Activated CD8-positive, alpha-beta T cell treated with anti-CD3 and anti-CD28 coated beads, Interleukin-2, amount 10 ng/mL, durations not matched to agents 7 days and 5 days (primary cell): ENCODE measurements around the gene SLC35E3. TPM values are rescaled to one million over a fixed set of nuclear protein-coding genes. Genes with fewer than 3 reads are reported as not detected.
"Not testable (repeated sequence)": the region's sequence is repeated elsewhere in the genome, so short reads cannot be mapped to it uniquely, and the experiment has no call there.

Source experiments
- ATAC-seq: fragments of 150-1000 bp; cut with Tn5 transposase; one replicate; pipeline ENCODE4 v1.10.0; 2021; ENCODE audit warnings: moderate library complexity
- CTCF ChIA-PET: fragments of 350-600 bp; sonication (Branson Sonifier 250); formaldehyde crosslinking; loops from one replicate; lab custom pipeline; 2021; ENCODE audit warnings: antibody characterized with exemption; lab: Charles Lee
- POLR2A ChIA-PET: fragments of 350-600 bp; sonication (Branson Sonifier 250); formaldehyde crosslinking; loops from one replicate; lab custom pipeline; 2021; ENCODE audit warnings: antibody characterized with exemption; lab: Charles Lee
- DNase-seq: peaks from one replicate; pipeline ENCODE4 v3.0.0-alpha.2; 2020
- H3K27ac Mint-ChIP-seq: one replicate; pipeline ENCODE4 v1.8.0; 2021; ENCODE audit warnings: mild to moderate bottlenecking, mixed read lengths
- H3K27me3 Mint-ChIP-seq: one replicate; pipeline ENCODE4 v1.8.0; 2021; ENCODE audit warnings: low read depth, mixed read lengths
- H3K36me3 Mint-ChIP-seq: one replicate; pipeline ENCODE4 v1.8.0; 2021; ENCODE audit warnings: low read depth, mixed read lengths
- H3K4me1 Mint-ChIP-seq: one replicate; pipeline ENCODE4 v1.8.0; 2021; ENCODE audit warnings: low read depth, mixed read lengths
- H3K4me3 Mint-ChIP-seq: one replicate; pipeline ENCODE4 v1.8.0; 2021; ENCODE audit warnings: mild to moderate bottlenecking, mixed read lengths
- H3K9me3 Mint-ChIP-seq: one replicate; pipeline ENCODE4 v1.8.0; 2022; ENCODE audit warnings: mixed read lengths; ENCODE audit not compliant: insufficient read depth
- total RNA-seq, 2 experiments: library from RNA; stranded (reverse); gene quantifications; one replicate each; pipeline ENCODE4 v1.2.3, GENCODE V29; 2021

The SLC35E3 gene
- total RNA-seq, 2 experiments from 2014 or later, result 9.6 to 9.8 TPM

- no peaks in the 10 kb centered on the region for H3K9me3 Mint-ChIP-seq
- H3K27ac Mint-ChIP-seq, result peak within 1 kb of the TSS; percentile 100
- ChIA-PET CTCF (interaction anchor here (1.1 to 3.1 kb wide), 14 partner anchors 9 to 584 kb away, joined by 3 to 22 read pairs (median 6); partner anchors contain the start of gene SLC35E3), POLR2A (interaction anchor here (0.6 to 2.8 kb wide), 25 partner anchors 8 to 889 kb away, joined by 3 to 42 read pairs (median 4); partner anchors contain the start of genes IL26, RAP1B and SLC35E3)
- H3K4me1 Mint-ChIP-seq, result peaks cover 36% of the 10 kb centered on the region
- peaks cover 38% of the 10 kb centered on the region for H3K36me3 Mint-ChIP-seq
- H3K4me3 Mint-ChIP-seq, result peak within 1 kb of the TSS; percentile 91
- ATAC-seq, result peak; percentile 89
- peak; percentile 97 for DNase-seq
- H3K27me3 Mint-ChIP-seq, result no peaks in the 10 kb centered on the region
Observed at GRCh38 chr12:68807576-68808387, 61.8 kb downstream of the SLC35E3 start, which contains the start of gene MDM2. MDM2 (plus strand) TSS chr12:68808177; CDS start chr12:68808478, 301 bp downstream.

GRCh38 chr12:68808388-68809189, 62.6 kb downstream of the SLC35E3 start:
- ATAC-seq (peak; percentile 54), DNase-seq (peak; percentile 79)
- no peaks in the 10 kb centered on the region for H3K27me3 Mint-ChIP-seq
- no peaks in the 10 kb centered on the region for H3K9me3 Mint-ChIP-seq
- peaks cover 44% of the 10 kb centered on the region for H3K4me1 Mint-ChIP-seq
- ChIA-PET CTCF (interaction anchor here (0.7 to 3.1 kb wide), 15 partner anchors 9 to 584 kb away, joined by 3 to 22 read pairs (median 6); partner anchors contain the start of gene SLC35E3), POLR2A (interaction anchor here (0.6 to 2.8 kb wide), 18 partner anchors 8 to 888 kb away, joined by 3 to 42 read pairs (median 4); partner anchors contain the start of genes IL26, RAP1B and SLC35E3)
- H3K27ac Mint-ChIP-seq, result peak overlapping the region; percentile 100
- peaks cover 46% of the 10 kb centered on the region for H3K36me3 Mint-ChIP-seq
- H3K4me3 Mint-ChIP-seq, result peak overlapping the region; percentile 91

DNA sequence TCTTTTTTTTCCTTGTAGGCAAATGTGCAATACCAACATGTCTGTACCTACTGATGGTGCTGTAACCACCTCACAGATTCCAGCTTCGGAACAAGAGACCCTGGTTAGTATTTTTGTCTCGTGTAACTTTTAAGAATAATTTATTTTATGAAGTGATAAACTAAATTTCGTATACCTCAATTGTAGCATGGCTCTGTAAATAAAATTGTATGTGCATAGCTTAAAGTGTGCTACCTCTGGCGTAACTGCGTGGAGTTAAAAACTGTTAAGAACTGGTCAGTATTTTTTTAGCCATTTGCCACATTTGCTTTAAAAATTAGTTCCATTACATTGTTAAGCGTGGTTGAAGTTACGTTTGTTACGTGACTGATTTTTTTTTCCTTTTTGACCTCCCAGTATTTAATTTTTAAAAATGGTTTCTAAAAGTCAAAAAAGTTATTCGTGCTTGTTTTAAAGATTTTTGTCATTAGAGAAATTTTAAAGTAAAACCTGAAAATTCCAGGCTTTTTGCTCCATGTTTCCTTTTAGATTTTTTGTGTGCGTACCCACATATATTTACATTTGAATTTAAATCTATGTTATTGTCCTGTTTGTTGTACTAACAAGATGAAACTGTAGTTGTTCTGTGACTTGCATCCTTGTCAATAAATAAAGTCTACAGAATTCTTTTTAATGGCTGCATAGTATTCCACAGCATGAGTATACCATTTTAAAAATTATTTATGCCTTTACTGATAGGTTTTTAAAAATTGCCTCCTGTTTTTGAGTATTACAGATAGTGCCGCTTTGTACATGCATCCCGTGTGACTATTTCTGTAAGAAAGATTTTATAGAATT, 63.4 kb downstream of the SLC35E3 start:
- ChIA-PET CTCF (interaction anchor here (0.7 to 3.1 kb wide), 8 partner anchors 8 to 246 kb away, joined by 3 to 15 read pairs (median 10); no protein-coding TSS in a partner anchor), POLR2A (interaction anchor here (0.6 to 2.8 kb wide), 8 partner anchors 8 to 522 kb away, joined by 3 to 42 read pairs (median 8); partner anchors contain the start of genes RAP1B and SLC35E3)
- no peak for DNase-seq
- peaks cover 47% of the 10 kb centered on the region for H3K4me1 Mint-ChIP-seq
- peak overlapping the region; percentile 91 for H3K4me3 Mint-ChIP-seq
- no peak for ATAC-seq
- no peaks in the 10 kb centered on the region for H3K9me3 Mint-ChIP-seq
- no peaks in the 10 kb centered on the region for H3K27me3 Mint-ChIP-seq
- peak overlapping the region; percentile 100 for H3K27ac Mint-ChIP-seq
- H3K36me3 Mint-ChIP-seq, result peaks cover 52% of the 10 kb centered on the region

GRCh38 chr12:68810027-68810389, 64.0 kb downstream of the SLC35E3 start:
- DNase-seq, POLR2A ChIA-PET, H3K27me3 Mint-ChIP-seq, H3K9me3 Mint-ChIP-seq, ATAC-seq: not testable (repeated sequence)
- Mint-ChIP-seq H3K27ac (peak overlapping the region; percentile 61), H3K36me3 (peaks cover 58% of the 10 kb centered on the region), H3K4me1 (peaks cover 53% of the 10 kb centered on the region), H3K4me3 (peak overlapping the region; percentile 91)
- CTCF ChIA-PET, result interaction anchor here (3.8 kb wide), 1 partner anchor 21 kb away, joined by 22 read pairs; no protein-coding TSS in a partner anchor

- ATAC-seq, H3K27ac Mint-ChIP-seq, H3K9me3 Mint-ChIP-seq, DNase-seq, H3K27me3 Mint-ChIP-seq: not testable (repeated sequence)
- Mint-ChIP-seq H3K36me3 (peaks cover 63% of the 10 kb centered on the region), H3K4me1 (peaks cover 54% of the 10 kb centered on the region), H3K4me3 (peak overlapping the region; percentile 56)
- POLR2A ChIA-PET, result interaction anchor here (0.7 to 1.0 kb wide), 4 partner anchors 8 to 140 kb away, joined by 3 to 5 read pairs (median 3); no protein-coding TSS in a partner anchor
- CTCF ChIA-PET, result interaction anchor here (3.8 kb wide), 1 partner anchor 19 kb away, joined by 22 read pairs; no protein-coding TSS in a partner anchor
Observed at GRCh38 chr12:68811573-68811972, 65.6 kb downstream of the SLC35E3 start.

- H3K9me3 Mint-ChIP-seq, result no peaks in the 10 kb centered on the region
- ChIA-PET CTCF (interaction anchor here (0.6 to 3.8 kb wide), 5 partner anchors 9 to 444 kb away, joined by 3 to 22 read pairs (median 3); no protein-coding TSS in a partner anchor), POLR2A (interaction anchor here (0.6 to 1.2 kb wide), 5 partner anchors 15 to 141 kb away, joined by 3 to 5 read pairs (median 4); partner anchors contain the start of gene SLC35E3)
- peak overlapping the region; percentile 55 for H3K27ac Mint-ChIP-seq
- H3K27me3 Mint-ChIP-seq, result no peaks in the 10 kb centered on the region
- H3K4me3 Mint-ChIP-seq, result peak overlapping the region; percentile 63
- ATAC-seq (no peak), DNase-seq (no peak)
- H3K36me3 Mint-ChIP-seq, result peaks cover 69% of the 10 kb centered on the region
- H3K4me1 Mint-ChIP-seq, result peaks cover 49% of the 10 kb centered on the region
Observed at GRCh38 chr12:68812553-68813241, 66.7 kb downstream of the SLC35E3 start.

DNA sequence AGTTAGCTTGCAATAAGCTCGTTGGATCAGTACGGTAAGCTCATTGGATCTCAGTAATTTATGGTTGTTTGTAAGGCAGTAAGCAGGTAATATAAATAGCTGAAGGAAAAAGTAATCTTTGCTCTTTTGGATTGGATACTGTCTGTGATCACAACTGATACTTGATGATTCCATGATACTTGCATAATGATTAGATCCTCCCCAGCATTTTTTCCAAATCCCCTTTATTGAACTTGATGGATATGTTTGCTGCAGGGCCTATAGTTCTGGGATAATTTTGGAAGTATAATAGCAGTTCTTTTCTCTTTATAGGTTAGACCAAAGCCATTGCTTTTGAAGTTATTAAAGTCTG, 67.2 kb downstream of the SLC35E3 start:
- Mint-ChIP-seq H3K4me3 (peak overlapping the region; percentile 32), H3K27ac (peak overlapping the region; percentile 42), H3K27me3 (no peaks in the 10 kb centered on the region), H3K4me1 (peaks cover 49% of the 10 kb centered on the region), H3K9me3 (no peaks in the 10 kb centered on the region), H3K36me3 (peaks cover 67% of the 10 kb centered on the region)
- ATAC-seq (no peak), DNase-seq (no peak)
- CTCF ChIA-PET, result interaction anchor here (0.6 to 3.8 kb wide), 4 partner anchors 9 to 25 kb away, joined by 3 to 22 read pairs (median 4); no protein-coding TSS in a partner anchor
- POLR2A ChIA-PET, result interaction anchor here (1.0 to 1.2 kb wide), 2 partner anchors 31 to 67 kb away, joined by 4 to 5 read pairs; partner anchors contain the start of gene SLC35E3

GRCh38 chr12:68814490-68815231, 68.7 kb downstream of the SLC35E3 start:
- ATAC-seq (no peak), DNase-seq (no peak)
- Mint-ChIP-seq H3K27me3 (no peaks in the 10 kb centered on the region), H3K4me3 (no peak overlapping the region), H3K27ac (peak overlapping the region; percentile 1), H3K4me1 (peaks cover 52% of the 10 kb centered on the region), H3K9me3 (no peaks in the 10 kb centered on the region), H3K36me3 (peaks cover 64% of the 10 kb centered on the region)
- ChIA-PET POLR2A (no interaction called here), CTCF (interaction anchor here (1.4 to 8.8 kb wide), 2 partner anchors 16 to 20 kb away, joined by 3 to 76 read pairs; no protein-coding TSS in a partner anchor)

DNA sequence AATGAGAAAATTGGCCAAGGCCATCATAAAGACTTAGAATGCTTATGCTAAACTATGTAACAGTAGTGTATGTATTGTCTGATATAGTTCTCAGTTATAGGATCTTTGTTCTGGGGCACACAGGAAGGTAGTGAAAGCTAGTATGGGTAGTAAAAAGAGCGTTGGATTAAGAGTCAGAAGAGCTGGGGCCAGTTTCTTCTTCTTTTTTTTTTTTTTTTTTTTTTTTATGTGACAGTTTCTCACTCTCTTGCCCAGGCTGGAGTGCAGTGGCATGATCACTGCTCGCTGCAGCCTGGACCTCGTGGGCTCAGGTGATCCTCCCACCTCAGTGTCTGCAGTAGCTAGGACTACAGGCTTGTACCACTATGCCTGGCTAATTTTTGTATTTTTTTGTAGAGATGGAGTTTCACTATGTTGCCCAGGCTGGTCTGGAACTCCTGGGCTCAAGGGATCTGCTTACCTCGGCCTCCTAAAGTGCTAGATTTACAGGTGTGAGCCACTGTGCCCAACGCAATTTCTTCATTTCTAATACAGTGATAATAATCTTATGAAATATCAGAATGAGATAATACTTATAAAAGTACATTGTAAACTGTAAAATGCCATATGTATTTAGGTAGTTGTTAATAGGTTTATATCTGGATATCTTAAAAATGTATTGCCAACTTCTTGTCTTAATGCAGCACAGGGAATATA, 69.4 kb downstream of the SLC35E3 start:
- peak; percentile 50 for ATAC-seq
- peaks cover 49% of the 10 kb centered on the region for H3K4me1 Mint-ChIP-seq
- CTCF ChIA-PET, result interaction anchor here (1.4 to 8.8 kb wide), 2 partner anchors 16 to 19 kb away, joined by 3 to 76 read pairs; no protein-coding TSS in a partner anchor
- no peaks in the 10 kb centered on the region for H3K9me3 Mint-ChIP-seq
- peak overlapping the region; percentile 3 for H3K4me3 Mint-ChIP-seq
- peak overlapping the region; percentile 1 for H3K27ac Mint-ChIP-seq
- no peaks in the 10 kb centered on the region for H3K27me3 Mint-ChIP-seq
- DNase-seq, result no peak
- POLR2A ChIA-PET, result interaction anchor here (0.6 kb wide), 1 partner anchor 8 kb away, joined by 3 read pairs; no protein-coding TSS in a partner anchor
- peaks cover 66% of the 10 kb centered on the region for H3K36me3 Mint-ChIP-seq
